ENCODE data around the gene SLIT1.

Gene SLIT1

GRCh38 chr10:97016728-97017473 lies 168.9 kb downstream of the SLIT1 start:
- Histone ChIP-seq H3K4me1 (ENCODE audit: control insufficient read depth, insufficient read depth, low read length) (peaks cover 2% of the 10 kb centered on the region), H3K9ac (ENCODE audit: low read depth, low read length) (no peak overlapping the region), H3K4me3 (ENCODE audit: low read depth, low read length) (no peak overlapping the region)

DNA sequence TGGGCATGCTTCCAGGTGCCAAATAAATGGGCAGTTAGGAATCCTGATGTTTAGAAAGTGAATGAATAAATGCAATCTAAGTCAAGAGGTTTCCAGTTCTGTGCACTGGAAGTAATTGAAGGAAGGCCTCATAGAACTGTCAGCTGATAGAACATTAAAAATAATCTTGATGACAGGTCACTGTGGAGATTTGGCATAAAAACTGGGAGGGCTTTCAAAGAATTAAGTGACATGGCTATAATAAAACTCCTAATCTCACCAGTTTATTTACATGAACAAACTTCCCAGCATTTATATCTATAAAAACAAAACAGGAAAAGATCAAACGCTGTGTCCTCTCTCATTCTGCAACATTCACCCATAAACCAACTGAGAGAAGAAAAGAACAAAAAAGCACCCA lies 170.5 kb downstream of the SLIT1 start:
- Histone ChIP-seq H3K36me3 (ENCODE audit: control insufficient read depth, insufficient read depth, low read length) (peaks cover 3% of the 10 kb centered on the region), H3K4me1 (ENCODE audit: control insufficient read depth, insufficient read depth, low read length) (peaks cover 2% of the 10 kb centered on the region), H3K4me3 (ENCODE audit: low read depth, low read length) (no peak overlapping the region), H3K27me3 (ENCODE audit: control insufficient read depth, insufficient read depth, low read length) (no peaks in the 10 kb centered on the region), H3K9me3 (ENCODE audit: control insufficient read depth, insufficient read depth, low read length) (no peaks in the 10 kb centered on the region), H3K9ac (ENCODE audit: low read depth, low read length) (no peak overlapping the region)

More at GRCh38 chr10:97016728-97017473, 168.9 kb downstream of the SLIT1 start:
- H3K36me3 ChIP-seq (ENCODE audit: control insufficient read depth, insufficient read depth, low read length) = peaks cover 3% of the 10 kb centered on the region
- H3K9me3 ChIP-seq (ENCODE audit: control insufficient read depth, insufficient read depth, low read length) = no peaks in the 10 kb centered on the region
- no peaks in the 10 kb centered on the region for H3K27me3 ChIP-seq (ENCODE audit: control insufficient read depth, insufficient read depth, low read length)

- H3K9me3 ChIP-seq (ENCODE audit: control insufficient read depth, insufficient read depth, low read length) = no peaks in the 10 kb centered on the region
- no peaks in the 10 kb centered on the region for H3K4me1 ChIP-seq (ENCODE audit: control insufficient read depth, insufficient read depth, low read length)
- peaks cover 3% of the 10 kb centered on the region for H3K36me3 ChIP-seq (ENCODE audit: control insufficient read depth, insufficient read depth, low read length)
- H3K9ac ChIP-seq (ENCODE audit: low read depth, low read length) = no peak overlapping the region
- H3K27me3 ChIP-seq (ENCODE audit: control insufficient read depth, insufficient read depth, low read length) = no peaks in the 10 kb centered on the region
- H3K4me3 ChIP-seq (ENCODE audit: low read depth, low read length) = no peak overlapping the region
Observed at GRCh38 chr10:97013983-97014382, 171.8 kb downstream of the SLIT1 start.

DNA sequence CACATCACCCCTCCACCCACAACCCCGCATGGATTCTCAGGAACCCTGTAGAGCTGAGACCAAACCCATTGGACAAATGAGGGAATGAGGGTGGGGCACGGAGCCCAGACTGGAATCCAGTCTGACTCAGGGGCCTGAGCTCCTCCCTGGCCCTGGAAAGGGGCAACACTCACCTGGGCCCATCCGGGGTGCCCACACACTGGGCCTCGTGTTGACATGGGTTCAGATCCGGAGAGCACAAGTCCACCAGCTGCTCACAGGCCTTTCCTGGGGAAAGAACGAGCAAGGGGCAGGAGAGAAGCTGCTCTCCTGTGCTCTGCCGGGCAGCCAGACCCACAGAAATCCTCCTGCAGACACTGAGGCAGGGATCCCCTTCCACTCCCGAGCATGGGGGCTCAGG lies 172.2 kb downstream of the SLIT1 start:
- Histone ChIP-seq H3K4me3 (ENCODE audit: low read depth, low read length) (no peak overlapping the region), H3K36me3 (ENCODE audit: control insufficient read depth, insufficient read depth, low read length) (peaks cover 3% of the 10 kb centered on the region), H3K9ac (ENCODE audit: low read depth, low read length) (no peak overlapping the region), H3K9me3 (ENCODE audit: control insufficient read depth, insufficient read depth, low read length) (no peaks in the 10 kb centered on the region), H3K27me3 (ENCODE audit: control insufficient read depth, insufficient read depth, low read length) (no peaks in the 10 kb centered on the region), H3K4me1 (ENCODE audit: control insufficient read depth, insufficient read depth, low read length) (no peaks in the 10 kb centered on the region)

- H3K9me3 ChIP-seq (ENCODE audit: control insufficient read depth, insufficient read depth, low read length) = no peaks in the 10 kb centered on the region
- H3K9ac ChIP-seq (ENCODE audit: low read depth, low read length) = no peak overlapping the region
- no peaks in the 10 kb centered on the region for H3K27me3 ChIP-seq (ENCODE audit: control insufficient read depth, insufficient read depth, low read length)
- peaks cover 3% of the 10 kb centered on the region for H3K36me3 ChIP-seq (ENCODE audit: control insufficient read depth, insufficient read depth, low read length)
- H3K4me1 ChIP-seq (ENCODE audit: control insufficient read depth, insufficient read depth, low read length) = no peaks in the 10 kb centered on the region
- H3K4me3 ChIP-seq (ENCODE audit: low read depth, low read length) = no peak overlapping the region
Observed at GRCh38 chr10:97012470-97012869, 173.3 kb downstream of the SLIT1 start.

DNA sequence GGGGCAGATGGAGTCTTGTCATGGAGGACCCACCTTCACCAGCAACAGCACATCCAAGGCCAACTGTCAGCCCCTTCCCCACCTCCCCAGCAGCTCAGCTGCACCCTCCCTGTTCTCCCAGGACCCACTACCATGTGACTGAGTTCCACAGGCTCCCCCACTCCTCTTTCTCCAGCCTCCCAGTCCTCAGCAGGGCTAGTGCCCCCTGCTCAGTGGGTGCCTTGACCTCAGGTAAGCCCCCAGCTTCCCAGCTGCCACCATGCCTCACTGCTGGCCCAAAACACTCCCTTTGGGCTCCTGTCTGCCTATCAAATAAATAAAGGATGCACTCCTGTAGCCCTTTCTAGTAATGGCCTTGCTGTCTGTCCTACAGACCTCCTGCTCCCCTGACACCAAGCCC lies 174.4 kb downstream of the SLIT1 start:
- no peaks in the 10 kb centered on the region for H3K9me3 ChIP-seq (ENCODE audit: control insufficient read depth, insufficient read depth, low read length)
- H3K4me1 ChIP-seq (ENCODE audit: control insufficient read depth, insufficient read depth, low read length) = no peaks in the 10 kb centered on the region
- H3K9ac ChIP-seq (ENCODE audit: low read depth, low read length) = no peak overlapping the region
- H3K27me3 ChIP-seq (ENCODE audit: control insufficient read depth, insufficient read depth, low read length) = no peaks in the 10 kb centered on the region
- H3K4me3 ChIP-seq (ENCODE audit: low read depth, low read length) = no peak overlapping the region
- H3K36me3 ChIP-seq (ENCODE audit: control insufficient read depth, insufficient read depth, low read length) = peaks cover 3% of the 10 kb centered on the region

DNA sequence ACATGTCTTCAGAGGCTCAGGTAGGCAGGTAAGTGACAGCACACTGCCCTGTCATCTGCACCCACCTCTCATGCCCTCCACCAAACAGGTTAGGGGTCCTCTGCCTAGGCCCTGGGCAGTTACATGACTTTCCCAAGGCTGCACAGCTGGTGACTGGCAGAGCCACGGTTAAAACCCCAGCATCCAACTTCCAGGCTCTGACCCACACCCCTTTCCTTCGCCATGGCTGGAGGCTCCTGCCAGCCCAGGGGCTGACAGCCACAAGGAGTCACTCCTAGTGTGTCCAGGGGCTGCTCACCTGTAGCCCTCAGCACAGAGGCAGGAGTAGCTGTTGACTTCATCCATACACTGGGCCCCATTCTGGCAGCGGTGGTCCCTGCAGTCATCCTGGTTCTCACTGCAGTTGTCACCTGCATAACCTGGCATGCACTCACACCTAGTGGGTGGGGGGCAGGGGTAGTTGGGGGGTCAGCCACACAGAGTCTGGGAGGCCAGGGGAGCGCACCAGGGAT lies 175.0 kb downstream of the SLIT1 start:
- H3K9ac ChIP-seq (ENCODE audit: low read depth, low read length) = no peak overlapping the region
- no peak overlapping the region for H3K4me3 ChIP-seq (ENCODE audit: low read depth, low read length)
- no peaks in the 10 kb centered on the region for H3K9me3 ChIP-seq (ENCODE audit: control insufficient read depth, insufficient read depth, low read length)
- no peaks in the 10 kb centered on the region for H3K27me3 ChIP-seq (ENCODE audit: control insufficient read depth, insufficient read depth, low read length)
- H3K4me1 ChIP-seq (ENCODE audit: control insufficient read depth, insufficient read depth, low read length) = no peaks in the 10 kb centered on the region
- H3K36me3 ChIP-seq (ENCODE audit: control insufficient read depth, insufficient read depth, low read length) = peaks cover 3% of the 10 kb centered on the region

- no peaks in the 10 kb centered on the region for H3K9me3 ChIP-seq (ENCODE audit: control insufficient read depth, insufficient read depth, low read length)
- H3K4me1 ChIP-seq (ENCODE audit: control insufficient read depth, insufficient read depth, low read length) = no peaks in the 10 kb centered on the region
- H3K4me3 ChIP-seq (ENCODE audit: low read depth, low read length) = no peak overlapping the region
- no peaks in the 10 kb centered on the region for H3K36me3 ChIP-seq (ENCODE audit: control insufficient read depth, insufficient read depth, low read length)
- no peaks in the 10 kb centered on the region for H3K27me3 ChIP-seq (ENCODE audit: control insufficient read depth, insufficient read depth, low read length)
- H3K9ac ChIP-seq (ENCODE audit: low read depth, low read length) = no peak overlapping the region
Observed at GRCh38 chr10:97007417-97007816, 178.3 kb downstream of the SLIT1 start.

DNA sequence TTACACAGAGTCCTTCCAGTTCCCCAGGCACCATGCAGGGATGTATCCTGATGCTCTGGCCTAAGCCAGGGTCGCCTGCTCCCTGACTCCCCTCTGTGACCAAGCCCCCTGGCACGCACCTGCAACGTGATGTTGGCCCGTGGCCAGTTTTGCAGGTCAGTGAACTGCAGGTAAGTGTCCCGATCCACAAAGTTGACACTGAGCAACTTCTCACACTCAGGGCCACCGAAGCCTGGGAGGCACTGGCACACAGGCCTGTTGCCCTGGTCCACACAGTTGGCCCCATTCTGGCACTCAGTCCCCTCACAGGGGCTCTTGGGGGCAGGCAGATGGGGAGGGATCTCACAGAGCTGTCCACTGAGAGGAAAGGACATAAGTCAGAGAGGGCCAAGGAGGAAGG lies 179.4 kb downstream of the SLIT1 start:
- Histone ChIP-seq H3K36me3 (ENCODE audit: control insufficient read depth, insufficient read depth, low read length) (no peaks in the 10 kb centered on the region), H3K4me1 (ENCODE audit: control insufficient read depth, insufficient read depth, low read length) (no peaks in the 10 kb centered on the region), H3K9me3 (ENCODE audit: control insufficient read depth, insufficient read depth, low read length) (no peaks in the 10 kb centered on the region), H3K9ac (ENCODE audit: low read depth, low read length) (no peak overlapping the region), H3K27me3 (ENCODE audit: control insufficient read depth, insufficient read depth, low read length) (no peaks in the 10 kb centered on the region), H3K4me3 (ENCODE audit: low read depth, low read length) (no peak overlapping the region)

- H3K4me3 ChIP-seq (ENCODE audit: low read depth, low read length) = no peak overlapping the region
- no peaks in the 10 kb centered on the region for H3K4me1 ChIP-seq (ENCODE audit: control insufficient read depth, insufficient read depth, low read length)
- no peaks in the 10 kb centered on the region for H3K36me3 ChIP-seq (ENCODE audit: control insufficient read depth, insufficient read depth, low read length)
- no peaks in the 10 kb centered on the region for H3K9me3 ChIP-seq (ENCODE audit: control insufficient read depth, insufficient read depth, low read length)
- H3K27me3 ChIP-seq (ENCODE audit: control insufficient read depth, insufficient read depth, low read length) = no peaks in the 10 kb centered on the region
- H3K9ac ChIP-seq (ENCODE audit: low read depth, low read length) = no peak overlapping the region
Observed at GRCh38 chr10:97005349-97005748, 180.4 kb downstream of the SLIT1 start.

GRCh38 chr10:97004591-97004990 lies 181.2 kb downstream of the SLIT1 start:
- no peaks in the 10 kb centered on the region for H3K36me3 ChIP-seq (ENCODE audit: control insufficient read depth, insufficient read depth, low read length)
- H3K9me3 ChIP-seq (ENCODE audit: control insufficient read depth, insufficient read depth, low read length) = no peaks in the 10 kb centered on the region
- no peak overlapping the region for H3K9ac ChIP-seq (ENCODE audit: low read depth, low read length)
- no peaks in the 10 kb centered on the region for H3K4me1 ChIP-seq (ENCODE audit: control insufficient read depth, insufficient read depth, low read length)
- H3K27me3 ChIP-seq (ENCODE audit: control insufficient read depth, insufficient read depth, low read length) = no peaks in the 10 kb centered on the region
- no peak overlapping the region for H3K4me3 ChIP-seq (ENCODE audit: low read depth, low read length)

DNA sequence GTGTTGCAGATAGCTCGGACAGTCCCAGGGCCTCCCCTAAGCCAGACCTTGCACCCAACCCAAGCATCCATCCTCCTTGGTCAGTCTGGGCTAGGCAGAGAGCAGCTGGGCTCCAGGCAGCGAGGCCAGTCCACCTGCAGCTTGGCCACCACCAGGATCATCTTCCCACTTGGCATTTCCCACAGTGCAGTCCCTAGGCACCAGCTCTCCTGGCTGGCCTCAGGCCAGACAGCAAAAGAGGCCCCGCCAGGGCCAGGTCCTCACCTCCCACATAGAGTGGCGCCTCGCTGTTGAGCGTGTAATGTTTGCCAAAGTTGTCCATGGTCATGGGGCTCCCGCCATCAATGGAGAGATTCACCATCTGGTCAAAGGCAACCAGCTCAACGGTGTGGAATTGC lies 182.0 kb downstream of the SLIT1 start:
- H3K9me3 ChIP-seq (ENCODE audit: control insufficient read depth, insufficient read depth, low read length) = no peaks in the 10 kb centered on the region
- H3K4me1 ChIP-seq (ENCODE audit: control insufficient read depth, insufficient read depth, low read length) = no peaks in the 10 kb centered on the region
- no peak overlapping the region for H3K9ac ChIP-seq (ENCODE audit: low read depth, low read length)
- H3K4me3 ChIP-seq (ENCODE audit: low read depth, low read length) = no peak overlapping the region
- no peaks in the 10 kb centered on the region for H3K27me3 ChIP-seq (ENCODE audit: control insufficient read depth, insufficient read depth, low read length)
- no peaks in the 10 kb centered on the region for H3K36me3 ChIP-seq (ENCODE audit: control insufficient read depth, insufficient read depth, low read length)

All from iPS-15b (cell line).